ENCODE data around the gene HCN3. TPM values are rescaled to one million over a fixed set of nuclear protein-coding genes. Genes with fewer than 3 reads are reported as not detected.
A peak's percentile ranks its signal among the peaks of the same experiment; 100 is the strongest.

Gene HCN3
- total RNA-seq, 1 experiment from 2014 or later = 19.6 TPM

- Mint-ChIP-seq H3K9me3 (ENCODE audit: low read depth, unreplicated experiment) (no peaks in the 10 kb centered on the region), H3K36me3 (ENCODE audit: insufficient read depth, unreplicated experiment) (peaks cover 34% of the 10 kb centered on the region), H3K27me3 (ENCODE audit: unreplicated experiment) (no peaks in the 10 kb centered on the region), H3K27ac (ENCODE audit: unreplicated experiment) (no peak overlapping the region), H3K4me1 (ENCODE audit: low read depth, unreplicated experiment) (peaks cover 27% of the 10 kb centered on the region), H3K4me3 (ENCODE audit: low read depth, unreplicated experiment) (peak overlapping the region; percentile 75)
- CTCF ChIA-PET = interaction anchor here (0.6 to 1.5 kb wide), 7 partner anchors 16 to 632 kb away, joined by 3 to 19 read pairs (median 5); partner anchors contain the start of genes FDPS and SCAMP3
- intact Hi-C loops (cut with micrococcal nuclease; ENCODE audit: unreplicated experiment) = loop anchor here (2.0 kb wide), 1 partner anchor 45 kb away; no protein-coding TSS in a partner anchor
- TF ChIP-seq CTCF (IDR thresholded peaks at IDR 0.05; ENCODE audit: unreplicated experiment) = peak; percentile 75
- no TSS peak for BruUV-seq (replicated peaks)
- peak; percentile 78 for DNase-seq
These were observed 832 bp downstream of the HCN3 start for GRCh38 chr1:155277902-155278688.

GRCh38 chr1:155278689-155279160, 1.5 kb downstream of the HCN3 start:
- no peaks in the 10 kb centered on the region for H3K9me3 Mint-ChIP-seq (ENCODE audit: low read depth, unreplicated experiment)
- H3K4me1 Mint-ChIP-seq (ENCODE audit: low read depth, unreplicated experiment) = peaks cover 27% of the 10 kb centered on the region
- peak overlapping the region; percentile 75 for H3K4me3 Mint-ChIP-seq (ENCODE audit: low read depth, unreplicated experiment)
- H3K27me3 Mint-ChIP-seq (ENCODE audit: unreplicated experiment) = no peaks in the 10 kb centered on the region
- BruUV-seq (replicated peaks) = TSS peak; percentile 53
- H3K36me3 Mint-ChIP-seq (ENCODE audit: insufficient read depth, unreplicated experiment) = peaks cover 28% of the 10 kb centered on the region
- no peak for TF ChIP-seq CTCF (IDR thresholded peaks at IDR 0.05; ENCODE audit: unreplicated experiment)
- CTCF ChIA-PET = interaction anchor here (0.6 to 1.5 kb wide), 5 partner anchors 27 to 173 kb away, joined by 3 to 19 read pairs (median 5); partner anchors contain the start of gene FDPS
- no peak for DNase-seq
- intact Hi-C loops (cut with micrococcal nuclease; ENCODE audit: unreplicated experiment) = loop anchor here (2.0 kb wide), 1 partner anchor 44 kb away; no protein-coding TSS in a partner anchor
- no peak overlapping the region for H3K27ac Mint-ChIP-seq (ENCODE audit: unreplicated experiment)

- no peak overlapping the region for H3K4me3 Mint-ChIP-seq (ENCODE audit: low read depth, unreplicated experiment)
- H3K27ac Mint-ChIP-seq (ENCODE audit: unreplicated experiment) = no peak overlapping the region
- CTCF ChIA-PET = interaction anchor here (1.4 to 1.5 kb wide), 2 partner anchors 27 to 29 kb away, joined by 5 to 10 read pairs; partner anchors contain the start of gene FDPS
- intact Hi-C loops (cut with micrococcal nuclease; ENCODE audit: unreplicated experiment) = loop anchor here (2.0 kb wide), 1 partner anchor 44 kb away; no protein-coding TSS in a partner anchor
- BruUV-seq (replicated peaks) = no TSS peak
- no peaks in the 10 kb centered on the region for H3K27me3 Mint-ChIP-seq (ENCODE audit: unreplicated experiment)
- H3K36me3 Mint-ChIP-seq (ENCODE audit: insufficient read depth, unreplicated experiment) = peaks cover 27% of the 10 kb centered on the region
- no peak for TF ChIP-seq CTCF (IDR thresholded peaks at IDR 0.05; ENCODE audit: unreplicated experiment)
- H3K4me1 Mint-ChIP-seq (ENCODE audit: low read depth, unreplicated experiment) = peaks cover 27% of the 10 kb centered on the region
- no peak for DNase-seq
- H3K9me3 Mint-ChIP-seq (ENCODE audit: low read depth, unreplicated experiment) = no peaks in the 10 kb centered on the region
These were observed 2.0 kb downstream of the HCN3 start for GRCh38 chr1:155279268-155279667.

- H3K9me3 Mint-ChIP-seq (ENCODE audit: low read depth, unreplicated experiment) = no peaks in the 10 kb centered on the region
- H3K4me3 Mint-ChIP-seq (ENCODE audit: low read depth, unreplicated experiment) = no peak overlapping the region
- no peak for TF ChIP-seq CTCF (IDR thresholded peaks at IDR 0.05; ENCODE audit: unreplicated experiment)
- no TSS peak for BruUV-seq (replicated peaks)
- intact Hi-C loops (cut with micrococcal nuclease; ENCODE audit: unreplicated experiment) = no loop called here
- H3K4me1 Mint-ChIP-seq (ENCODE audit: low read depth, unreplicated experiment) = peaks cover 16% of the 10 kb centered on the region
- DNase-seq = no peak
- peaks cover 20% of the 10 kb centered on the region for H3K36me3 Mint-ChIP-seq (ENCODE audit: insufficient read depth, unreplicated experiment)
- CTCF ChIA-PET = no interaction called here
- no peaks in the 10 kb centered on the region for H3K27me3 Mint-ChIP-seq (ENCODE audit: unreplicated experiment)
- no peak overlapping the region for H3K27ac Mint-ChIP-seq (ENCODE audit: unreplicated experiment)
These were observed 5.3 kb downstream of the HCN3 start for GRCh38 chr1:155282488-155283091.

All from Calu3 (cell line).